Measurements from ENCODE around the gene ACSL1.
"Not testable (repeated sequence)": the region's sequence is repeated elsewhere in the genome, so short reads cannot be mapped to it uniquely, and the experiment has no call there.

ACSL1 gene

DNA sequence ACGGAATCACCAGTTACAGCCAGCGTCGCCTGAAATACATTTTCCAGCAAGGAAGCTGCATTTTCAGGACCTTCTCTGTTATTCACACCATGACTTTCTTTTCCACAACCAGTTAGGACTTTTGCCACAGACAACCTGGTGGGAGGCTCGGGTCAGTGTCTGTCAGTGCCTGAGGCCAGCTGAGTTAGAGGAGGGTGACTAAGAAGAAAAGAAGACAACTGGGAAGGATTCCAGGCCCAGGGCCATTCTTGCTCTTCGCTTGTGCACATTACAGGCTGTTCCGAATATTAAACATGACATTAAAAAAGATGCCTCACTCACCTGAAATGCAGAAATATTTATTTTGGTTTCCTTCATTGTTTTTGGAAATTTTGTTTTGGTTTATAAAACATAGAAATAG lies 70.5 kb downstream of the ACSL1 start:
- DNase-seq (ENCODE audit: low spot score), result no peak

DNA sequence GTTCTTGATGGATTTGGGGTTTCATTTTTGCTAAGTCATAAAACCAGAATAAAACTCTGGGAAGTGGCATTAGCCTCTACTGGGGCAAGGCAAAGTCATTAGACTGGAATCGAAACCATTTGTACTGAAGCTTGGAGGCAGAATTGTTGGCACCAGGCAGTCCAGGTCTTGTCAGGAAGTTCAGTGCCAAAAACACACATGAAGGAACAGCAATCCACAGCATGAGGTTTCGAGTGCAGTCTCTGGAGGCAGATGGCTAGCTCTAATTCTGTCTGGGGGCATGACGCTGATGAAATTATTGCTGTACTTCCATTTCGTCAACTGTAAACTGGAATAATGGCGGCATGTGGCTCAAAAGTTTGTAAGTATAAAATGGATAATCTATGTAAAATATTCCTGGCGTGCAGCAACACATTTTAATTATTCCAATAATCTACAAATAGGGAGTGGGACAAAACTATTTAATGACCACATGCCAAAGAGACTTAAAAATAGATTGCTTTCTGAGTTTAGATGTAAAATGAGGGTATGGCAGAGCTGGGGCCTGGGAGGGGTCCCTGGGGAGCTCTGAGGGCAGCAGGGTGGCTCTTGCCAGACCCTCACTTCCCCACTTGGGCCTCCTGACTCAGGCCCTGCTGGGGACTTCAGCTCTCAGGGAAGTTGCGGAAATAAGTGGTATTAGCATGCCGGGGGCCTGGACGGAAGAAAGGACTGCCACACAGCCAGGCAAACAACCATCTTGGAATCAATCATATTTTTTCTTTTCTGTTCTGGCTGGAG lies 73.1 kb downstream of the ACSL1 start:
- no peak for DNase-seq (ENCODE audit: low spot score)

DNA sequence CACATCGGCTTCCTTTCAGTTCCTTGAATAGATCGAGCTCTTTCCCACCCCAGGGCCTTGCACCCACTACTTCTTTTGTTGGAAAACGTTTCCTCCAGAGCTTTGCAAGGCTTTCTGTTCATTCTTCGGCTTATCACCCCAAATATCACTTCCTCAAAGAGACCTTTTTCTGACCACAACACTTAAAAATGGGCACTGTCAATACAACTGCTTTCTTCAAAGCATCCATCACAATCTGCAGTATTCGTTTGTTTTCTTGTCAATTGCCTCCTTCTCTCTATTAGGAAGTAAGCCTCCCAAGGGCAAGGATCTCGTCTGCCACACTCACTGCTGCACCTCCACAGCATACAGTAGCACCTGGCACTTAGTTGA lies 74.2 kb downstream of the ACSL1 start:
- no peak for DNase-seq (ENCODE audit: low spot score)

DNA sequence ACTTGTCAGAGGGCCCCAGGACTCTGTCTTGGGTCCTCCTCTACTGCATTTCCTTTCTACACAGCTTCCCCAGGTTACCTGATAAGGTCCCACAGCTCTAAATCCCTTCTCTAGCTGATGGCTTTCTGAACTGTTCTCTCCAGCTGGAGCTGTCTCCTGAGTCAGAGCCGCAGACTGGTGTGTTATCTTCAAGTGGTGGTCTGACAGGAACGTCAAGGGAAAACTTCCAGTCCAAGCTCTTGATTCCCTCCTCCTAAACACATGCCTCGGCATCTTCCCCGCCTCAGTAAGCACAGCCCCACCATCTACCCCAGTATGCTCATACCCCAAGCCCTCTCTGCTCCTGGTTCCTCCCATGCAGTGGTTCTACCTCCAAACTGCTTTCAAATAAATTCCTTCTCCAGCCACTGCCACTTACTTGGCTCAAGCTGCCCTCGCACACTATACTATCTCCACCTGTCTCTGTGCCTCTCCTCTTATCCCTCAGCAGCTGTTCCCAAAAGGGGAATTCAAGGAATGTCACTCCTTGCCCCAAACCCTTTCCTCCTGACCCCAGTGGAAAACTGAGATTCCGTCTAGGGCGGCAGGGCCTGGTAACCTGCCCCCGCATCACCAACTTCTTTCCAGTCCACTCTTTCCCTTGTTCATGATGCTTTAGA lies 74.7 kb downstream of the ACSL1 start:
- no peak for DNase-seq (ENCODE audit: low spot score)

DNA sequence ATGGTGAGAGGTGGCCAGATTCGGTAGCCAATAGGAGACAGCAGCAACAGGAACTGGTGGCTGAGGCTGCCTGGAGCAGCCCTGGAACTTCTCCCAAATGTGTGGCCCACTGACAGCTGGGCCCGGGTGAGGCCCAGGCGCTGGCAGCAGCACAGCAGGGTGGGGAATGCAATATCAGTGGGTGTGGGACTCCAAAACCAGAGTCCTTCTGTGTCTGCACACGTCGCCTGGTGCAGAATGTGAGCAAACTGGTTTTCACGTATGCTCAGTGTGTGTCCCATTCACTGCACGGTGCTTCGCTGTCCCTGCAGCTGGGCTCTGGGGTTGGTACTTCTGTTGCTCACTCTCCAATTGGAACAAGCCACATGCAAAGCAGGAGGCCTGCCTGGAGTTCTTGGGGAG lies 77.5 kb downstream of the ACSL1 start:
- no peak for DNase-seq (ENCODE audit: low spot score)

DNA sequence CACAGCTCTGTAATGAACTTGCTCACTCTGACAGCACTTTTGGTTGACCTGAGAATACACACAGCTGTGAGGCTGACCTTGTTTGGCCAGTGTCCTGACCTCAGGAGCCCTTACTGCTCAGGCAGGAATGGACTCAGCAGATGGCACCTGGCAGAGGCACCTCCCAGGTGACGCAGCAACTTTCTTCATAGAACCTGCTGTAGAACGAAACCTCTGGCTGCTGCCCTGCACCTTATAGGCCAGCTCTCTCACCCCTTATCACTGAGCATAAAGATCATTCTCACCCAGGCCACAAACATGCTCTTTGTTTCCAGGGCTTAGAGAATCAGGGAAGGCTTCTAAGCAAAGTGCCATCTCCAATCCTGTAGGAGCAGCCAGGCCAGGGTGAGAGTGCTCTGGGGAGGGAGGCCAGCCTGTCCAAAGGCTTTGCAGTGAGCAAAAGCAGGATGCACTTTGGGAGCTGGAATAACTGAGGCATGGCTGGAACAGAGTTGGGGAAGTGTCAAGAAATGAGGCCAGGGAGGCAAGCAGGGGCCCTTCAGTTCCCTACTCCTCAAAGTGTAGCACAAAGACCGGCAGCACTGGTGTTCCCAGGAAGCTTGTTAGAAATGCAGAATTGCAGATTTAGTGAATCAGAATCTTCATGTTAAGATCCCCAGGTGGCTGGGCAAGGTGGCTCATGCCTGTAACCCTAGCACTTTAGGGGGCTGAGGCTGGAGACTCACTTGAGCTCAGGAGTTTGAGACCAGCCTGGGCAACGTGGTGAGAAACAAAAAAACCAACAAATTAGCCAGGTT lies 78.5 kb downstream of the ACSL1 start:
- DNase-seq (ENCODE audit: low spot score), result no peak

DNA sequence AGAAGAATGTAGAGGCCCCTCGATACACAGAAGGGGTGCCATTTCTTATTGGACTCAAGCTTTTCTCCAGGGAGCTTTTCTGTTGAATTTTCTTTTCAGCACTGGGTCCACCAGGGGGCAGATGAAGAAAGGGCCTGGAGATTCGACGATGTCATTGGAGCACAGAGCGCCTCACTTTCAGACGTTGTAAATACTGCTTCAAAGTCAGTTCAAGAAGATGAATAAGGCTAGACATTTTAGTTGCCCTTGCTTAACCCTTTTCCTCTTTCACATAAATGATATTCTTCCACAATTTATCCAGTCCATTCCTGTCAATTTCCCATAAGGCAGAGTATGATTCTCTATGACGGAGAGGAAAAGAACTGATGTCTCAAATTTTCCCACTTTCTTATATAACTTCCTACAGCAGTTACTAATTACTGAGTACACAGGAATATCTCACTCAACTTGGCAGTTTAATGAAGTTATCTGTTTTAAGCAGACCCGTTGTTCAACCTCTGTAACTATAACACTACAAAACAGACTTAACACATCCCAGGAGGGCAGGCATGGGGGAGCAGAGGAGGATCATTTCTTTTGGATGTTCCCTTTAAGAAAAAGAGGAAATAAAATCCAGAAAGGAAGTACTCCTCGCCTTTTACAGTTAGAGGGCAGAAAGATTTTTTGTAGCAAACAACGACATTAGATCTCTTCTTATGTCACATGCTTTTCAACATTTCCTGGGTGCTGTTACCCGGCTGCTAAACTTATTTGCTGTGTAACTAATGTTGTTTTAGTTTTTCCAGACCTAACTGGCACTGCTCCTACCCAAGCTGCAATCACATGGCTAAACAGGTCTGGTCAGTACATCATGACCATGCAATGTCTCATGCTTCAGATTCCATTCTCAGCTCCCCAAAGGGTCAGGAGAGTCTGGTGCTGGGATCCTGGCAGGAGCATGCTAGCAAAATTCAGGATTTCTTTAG lies 79.7 kb downstream of the ACSL1 start:
- peak; percentile 84 for DNase-seq (ENCODE audit: low spot score)

DNA sequence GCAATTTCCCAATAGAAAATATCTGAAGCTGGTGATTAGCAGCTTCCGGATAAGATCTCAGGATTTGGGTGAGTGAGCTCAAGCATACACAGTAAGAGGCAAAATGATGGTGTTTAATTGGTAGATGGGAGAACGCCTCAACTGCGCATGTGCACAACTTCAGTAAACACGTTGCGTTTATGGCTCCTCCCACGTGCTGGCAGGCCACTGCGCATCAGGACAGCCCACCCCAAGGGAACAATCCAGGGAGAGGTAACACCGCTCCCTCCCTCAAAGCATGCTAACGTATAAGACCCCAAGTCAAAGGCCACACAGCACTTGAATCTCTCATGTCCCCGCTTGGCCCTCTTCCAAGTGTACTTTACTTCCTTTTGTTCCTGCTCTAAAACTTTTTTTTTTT lies 81.5 kb downstream of the ACSL1 start:
- DNase-seq (ENCODE audit: low spot score), result no peak

DNA sequence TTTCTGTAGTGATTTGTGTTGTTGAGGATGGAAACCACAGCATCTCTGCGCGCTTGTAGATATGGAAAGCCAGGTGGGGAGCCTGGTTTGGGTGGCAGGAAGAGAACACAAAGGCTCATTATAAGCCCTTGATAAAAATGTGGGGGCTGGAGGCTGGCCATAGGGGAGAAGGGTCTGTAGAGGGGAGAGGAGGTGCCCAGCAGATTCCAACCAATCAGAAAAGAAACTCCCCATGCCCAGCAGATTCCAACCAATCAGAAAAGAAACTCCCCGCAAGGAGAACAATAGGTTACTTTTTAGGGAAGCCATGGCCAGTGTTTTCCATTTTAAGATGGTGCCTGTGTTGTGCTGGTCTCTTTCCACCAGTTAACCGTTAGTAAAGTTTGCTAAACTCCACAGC lies 82.1 kb downstream of the ACSL1 start:
- DNase-seq (ENCODE audit: low spot score), result no peak

DNA sequence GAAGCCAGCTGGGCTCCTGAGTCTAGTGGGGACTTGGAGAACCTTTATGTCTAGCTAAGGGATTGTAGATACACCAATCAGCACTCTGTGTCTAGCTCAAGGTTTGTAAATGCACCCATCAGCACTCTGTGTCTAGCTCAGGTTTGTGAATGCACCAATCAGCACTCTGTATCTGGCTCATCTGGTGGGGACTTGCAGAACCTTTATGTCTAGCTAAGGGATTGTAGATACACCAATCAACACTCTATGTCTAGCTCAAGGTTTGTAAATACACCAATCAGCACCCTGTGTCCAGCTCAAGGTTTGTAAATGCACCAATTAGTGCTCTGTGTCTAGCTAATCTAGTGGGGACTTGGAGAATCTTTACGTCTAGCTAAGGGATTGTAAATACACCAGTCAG lies 84.1 kb downstream of the ACSL1 start:
- not testable (repeated sequence) for DNase-seq (ENCODE audit: low spot score)

DNA sequence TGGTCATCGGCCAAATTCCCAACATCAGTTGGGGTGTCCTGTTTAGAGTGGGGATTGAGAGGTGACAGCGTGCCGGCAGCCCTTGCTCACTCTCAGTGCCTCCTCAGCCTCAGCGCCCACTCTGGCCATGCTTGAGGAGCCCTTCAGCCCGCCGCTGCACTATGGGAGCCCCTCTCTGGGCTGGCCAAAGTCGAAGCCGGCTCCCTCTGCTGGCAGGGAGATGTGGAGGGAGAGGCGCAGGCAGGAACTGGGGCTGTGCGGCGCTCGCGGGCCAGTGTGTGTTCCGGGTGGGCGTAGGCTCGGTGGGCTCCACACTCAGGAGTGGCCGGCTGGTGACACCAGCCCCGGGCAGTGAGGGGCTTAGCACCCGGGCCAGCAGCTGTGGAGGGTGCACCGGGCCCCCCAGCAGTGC lies 84.8 kb downstream of the ACSL1 start:
- DNase-seq (ENCODE audit: low spot score), result no peak

DNA sequence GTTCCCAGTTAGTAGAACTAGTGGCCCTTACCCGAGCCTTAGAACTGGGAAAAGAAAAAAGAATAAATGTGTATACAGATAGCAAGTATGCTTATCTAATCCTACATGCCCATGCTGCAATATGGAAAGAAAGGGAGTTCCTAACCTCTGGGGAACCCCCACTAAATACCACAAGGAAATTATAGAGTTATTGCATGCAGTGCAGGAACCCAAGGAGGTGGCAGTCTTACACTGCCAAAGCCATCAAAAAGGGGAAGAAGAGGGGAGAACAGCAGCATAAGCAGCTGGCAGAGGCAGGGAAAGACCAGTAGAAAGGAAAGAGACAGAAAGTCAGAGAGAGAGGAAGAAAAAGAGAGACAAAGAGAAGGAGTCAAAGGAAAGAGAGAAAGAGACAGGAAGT lies 86.2 kb downstream of the ACSL1 start:
- DNase-seq (ENCODE audit: low spot score), result not testable (repeated sequence)

DNA sequence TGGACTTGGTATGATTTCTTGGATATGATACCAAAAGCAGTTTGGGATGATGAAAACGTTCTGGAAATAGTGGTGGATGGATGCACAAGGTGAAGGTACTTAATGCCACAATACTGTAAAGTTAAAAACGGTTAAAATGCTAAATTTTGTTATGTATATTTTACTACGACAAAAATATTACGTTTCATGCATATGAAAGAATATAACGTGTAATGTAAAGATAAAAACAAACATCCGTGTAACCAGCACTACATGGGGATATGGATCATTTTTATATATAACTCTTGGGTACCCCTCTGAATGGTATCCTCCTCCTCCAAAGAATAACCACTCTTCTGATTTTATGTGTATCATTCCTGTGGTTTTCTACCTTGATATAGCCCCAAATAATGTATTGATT lies 91.0 kb downstream of the ACSL1 start:
- DNase-seq (ENCODE audit: low spot score), result no peak

DNA sequence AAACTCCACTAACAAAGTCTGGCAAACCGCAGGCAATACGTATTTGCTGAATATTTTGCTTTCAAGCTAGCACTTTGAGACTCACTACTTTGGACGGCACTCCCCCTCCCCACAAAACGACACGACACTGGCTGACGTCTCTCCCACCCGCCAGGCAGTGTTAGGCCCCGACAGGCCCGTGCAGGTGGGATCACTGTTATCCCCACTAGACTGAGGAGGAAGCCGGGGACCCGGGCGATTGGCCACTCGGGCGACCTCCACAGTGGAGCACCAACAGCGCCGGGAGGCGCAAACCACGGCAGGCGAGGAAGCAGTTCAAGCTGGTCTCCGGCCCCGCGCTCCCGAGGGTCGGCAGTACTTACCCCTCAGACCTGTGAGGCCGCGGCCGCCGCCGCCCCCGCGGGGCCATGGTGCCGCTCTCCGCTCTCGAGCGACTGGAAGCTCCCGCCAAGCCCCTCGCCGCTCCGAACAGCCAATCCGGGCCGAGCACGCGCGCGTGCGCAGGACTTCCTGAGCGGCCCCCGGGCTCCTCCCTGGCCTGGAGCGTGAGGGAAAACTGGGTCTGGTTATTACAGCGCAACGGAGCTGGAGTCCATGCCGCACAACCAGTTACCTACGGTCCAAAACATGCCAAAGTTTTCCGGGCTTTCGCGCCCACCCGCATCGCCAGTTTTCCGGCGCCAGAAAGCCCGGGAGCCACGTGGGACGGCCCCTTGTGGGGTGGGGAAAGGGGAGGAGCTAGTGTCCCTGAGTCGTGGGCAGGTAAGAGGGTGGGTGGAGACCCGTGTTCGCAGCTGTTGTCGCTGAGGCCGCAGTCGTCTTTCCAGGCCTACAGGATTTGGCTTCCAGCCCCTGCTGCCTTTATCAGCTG lies 91.9 kb downstream of the ACSL1 start, which contains the start of gene CENPU:
TSS of gene CENPU (minus strand) at position 443 of the 871 bp plus-strand sequence. CDS start at position 409, 34 bp downstream.
- peak; percentile 100 for DNase-seq (ENCODE audit: low spot score)

DNA sequence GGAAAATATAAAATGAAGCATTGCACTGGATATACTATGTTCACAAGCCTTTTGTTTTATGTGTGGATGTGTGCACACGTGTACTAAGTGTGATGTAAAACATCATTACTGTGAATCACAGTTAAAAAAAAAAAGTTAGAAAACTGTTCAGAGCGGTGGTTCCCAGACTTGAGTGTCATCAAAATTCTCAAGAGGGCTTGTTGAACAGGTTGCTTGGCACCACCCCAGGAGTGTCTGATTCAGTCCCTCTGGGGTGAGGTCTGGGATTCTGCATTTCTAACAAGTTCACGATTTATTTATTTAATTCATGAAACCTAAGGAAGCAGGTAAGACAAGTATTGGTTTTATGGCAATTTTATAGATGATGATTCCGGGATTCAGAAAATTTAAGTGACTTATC lies 93.6 kb downstream of the ACSL1 start:
- DNase-seq (ENCODE audit: low spot score), result no peak

DNA sequence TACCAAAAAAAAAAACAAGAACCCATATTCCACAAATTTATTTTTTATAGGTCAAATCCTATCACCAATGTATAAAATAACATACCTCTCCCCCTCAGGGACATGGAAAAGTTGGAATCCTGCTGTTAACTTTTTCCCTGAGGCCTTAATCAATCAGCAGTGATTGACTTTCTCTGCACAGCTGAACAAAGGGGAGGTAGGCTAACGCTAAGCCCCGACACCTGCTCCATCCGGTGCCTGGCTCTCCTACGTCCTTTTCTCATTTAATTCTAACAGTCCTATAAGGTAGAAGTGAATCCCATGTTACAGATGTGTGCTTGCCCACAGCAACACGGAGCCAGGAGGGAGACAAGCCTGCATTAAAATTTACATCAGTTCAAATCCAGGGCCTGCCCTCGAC lies 94.7 kb downstream of the ACSL1 start:
- DNase-seq (ENCODE audit: low spot score), result no peak

DNA sequence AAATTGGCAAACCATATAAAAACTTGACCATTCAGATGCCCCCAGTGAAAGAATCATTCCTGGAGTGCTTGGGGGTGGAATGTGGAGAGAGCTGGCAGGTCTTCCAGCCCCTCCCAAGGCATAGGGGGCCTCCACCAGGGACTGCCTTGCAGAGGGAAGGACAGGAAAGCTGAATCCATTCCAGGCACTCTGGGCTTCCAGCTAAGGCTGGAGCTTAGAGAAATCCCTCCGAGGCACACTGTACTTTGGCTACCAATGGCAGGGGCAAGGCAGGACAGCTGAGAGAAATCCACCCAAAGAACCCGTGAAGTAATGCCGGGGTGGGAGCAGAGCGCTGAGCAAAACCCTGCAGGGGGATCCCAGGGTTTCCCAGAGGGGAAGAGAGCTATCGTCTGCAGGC lies 95.8 kb downstream of the ACSL1 start:
- no peak for DNase-seq (ENCODE audit: low spot score)

DNA sequence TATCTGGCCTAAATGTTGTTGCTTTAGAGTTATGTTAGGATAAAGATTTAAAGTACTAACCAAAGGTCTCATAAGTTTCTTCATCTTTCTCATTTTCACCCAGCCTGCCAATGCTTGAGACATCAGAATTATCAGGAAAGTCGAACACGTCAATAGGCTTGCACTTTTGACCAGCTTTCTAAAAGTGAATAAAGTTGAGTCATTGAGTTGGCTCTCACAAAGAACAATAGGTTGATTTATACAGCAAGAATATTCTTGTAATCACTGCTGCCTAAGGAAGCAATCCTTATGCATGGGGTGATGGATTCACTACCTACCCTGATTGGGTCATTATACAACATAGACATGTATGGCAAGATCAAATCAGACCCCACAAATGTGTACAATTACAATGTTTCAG lies 96.9 kb downstream of the ACSL1 start:
- no peak for DNase-seq (ENCODE audit: low spot score)

DNA sequence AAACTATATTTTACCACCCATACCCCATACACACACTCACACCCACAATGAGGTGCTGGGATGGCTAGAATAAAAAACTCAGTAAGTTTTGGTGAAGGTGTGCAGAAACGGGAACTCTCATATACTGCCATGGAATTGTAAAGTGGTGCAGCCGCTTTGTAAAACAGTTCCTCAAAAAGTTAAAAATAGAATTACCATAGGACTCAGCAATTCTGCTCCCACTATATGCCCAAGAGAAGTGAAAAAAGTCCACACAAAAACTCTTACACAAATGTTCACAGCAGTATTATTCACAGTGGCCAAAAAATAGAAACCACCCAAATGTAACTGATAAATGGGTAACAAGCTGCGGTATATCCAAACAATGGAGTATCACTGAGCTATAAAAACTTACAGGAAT lies 98.3 kb downstream of the ACSL1 start:
- DNase-seq (ENCODE audit: low spot score), result no peak

DNA sequence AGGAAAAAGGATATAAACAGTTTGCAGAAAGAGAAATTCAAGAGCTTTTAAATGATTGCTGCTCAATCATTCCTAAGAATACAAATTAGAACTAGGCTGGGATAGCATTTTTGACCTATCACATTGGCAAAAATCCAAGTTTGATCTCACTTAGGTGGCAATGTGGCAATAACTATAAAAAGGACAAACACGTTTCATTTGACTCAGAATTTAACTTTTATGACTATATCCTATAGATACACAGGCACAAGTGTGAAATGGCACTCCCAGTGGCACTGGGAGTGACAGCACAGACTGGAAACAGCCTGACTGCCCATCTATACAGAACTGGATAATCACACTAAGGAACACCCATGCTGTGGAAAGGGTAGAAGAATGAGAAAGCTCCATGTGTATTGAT lies 103.0 kb downstream of the ACSL1 start:
- no peak for DNase-seq (ENCODE audit: low spot score)

DNA sequence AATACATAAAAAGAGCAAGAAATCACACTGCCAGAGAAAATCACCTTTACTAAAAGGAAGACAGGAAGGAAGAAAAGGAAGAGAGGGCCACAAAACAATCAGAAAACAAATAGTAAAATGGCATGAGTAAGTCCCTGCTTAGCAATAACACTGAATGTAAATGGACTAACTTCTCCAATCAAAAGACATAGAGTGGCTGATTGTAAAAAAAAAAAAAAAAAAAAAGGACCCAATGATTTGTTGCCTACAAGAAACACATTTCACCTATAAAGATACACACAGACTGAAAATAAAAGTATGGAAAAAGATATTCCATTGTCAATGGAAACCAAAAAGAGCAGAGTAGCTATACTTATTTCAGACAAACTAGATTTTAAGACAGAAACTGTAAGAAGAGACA lies 104.5 kb downstream of the ACSL1 start:
- DNase-seq (ENCODE audit: low spot score), result no peak
